IPS-18a (cell line): ENCODE results near the gene MAP3K2.

ENCODE experiments used
- H3K27ac ChIP-seq: one replicate; pipeline ENCODE4 v1.5.1; 2013; ENCODE audit warnings: low read length
- H3K27me3 ChIP-seq: one replicate; pipeline ENCODE4 v1.6.1; 2013; ENCODE audit warnings: mild to moderate bottlenecking, low read length; ENCODE audit not compliant: control insufficient read depth, insufficient read depth
- H3K36me3 ChIP-seq: one replicate; pipeline ENCODE4 v1.6.1; 2013; ENCODE audit warnings: low read depth, low read length; ENCODE audit not compliant: control insufficient read depth
- H3K4me1 ChIP-seq: one replicate; pipeline ENCODE4 v1.6.1; 2013; ENCODE audit warnings: low read depth, low read length; ENCODE audit not compliant: control insufficient read depth
- H3K4me3 ChIP-seq: one replicate; pipeline ENCODE4 v1.5.1; 2013; ENCODE audit warnings: low read length
- H3K9ac ChIP-seq: one replicate; pipeline ENCODE4 v1.6.1; 2013; ENCODE audit warnings: mild to moderate bottlenecking, low read length, moderate library complexity
- H3K9me3 ChIP-seq: one replicate; pipeline ENCODE4 v1.6.1; 2013; ENCODE audit warnings: low read depth, low read length; ENCODE audit not compliant: control insufficient read depth

MAP3K2 gene

DNA sequence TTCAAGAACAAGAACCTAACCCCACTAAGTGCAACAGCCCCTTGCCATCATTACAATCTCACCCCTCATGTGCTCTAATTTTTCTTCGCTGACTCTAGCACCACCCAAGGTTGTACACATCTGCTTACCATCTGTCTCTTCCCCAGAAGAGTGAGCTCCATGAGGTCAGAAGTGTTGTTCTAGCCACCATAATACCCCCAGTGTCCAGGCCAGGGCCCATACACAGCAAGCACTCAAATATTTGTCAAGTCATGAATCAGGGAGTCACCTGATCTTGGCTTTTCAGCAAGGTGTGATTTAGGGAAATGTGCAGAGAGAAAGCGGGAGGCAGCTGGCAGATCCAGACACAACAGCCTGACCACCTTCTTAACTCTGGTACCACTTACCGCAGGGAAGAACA lies 99.5 kb downstream of the MAP3K2 start:
- Histone ChIP-seq H3K9me3 (peaks cover 4% of the 10 kb centered on the region), H3K4me3 (no peak overlapping the region), H3K9ac (no peak overlapping the region), H3K4me1 (peaks cover 4% of the 10 kb centered on the region), H3K27me3 (no peaks in the 10 kb centered on the region), H3K36me3 (peaks cover 88% of the 10 kb centered on the region), H3K27ac (no peak overlapping the region)

- Histone ChIP-seq H3K27ac (no peak overlapping the region), H3K36me3 (peaks cover 87% of the 10 kb centered on the region), H3K27me3 (no peaks in the 10 kb centered on the region), H3K9me3 (peaks cover 6% of the 10 kb centered on the region), H3K9ac (no peak overlapping the region), H3K4me3 (no peak overlapping the region), H3K4me1 (no peaks in the 10 kb centered on the region)
Measured at GRCh38 chr2:127283275-127283674, 104.5 kb downstream of the MAP3K2 start.

DNA sequence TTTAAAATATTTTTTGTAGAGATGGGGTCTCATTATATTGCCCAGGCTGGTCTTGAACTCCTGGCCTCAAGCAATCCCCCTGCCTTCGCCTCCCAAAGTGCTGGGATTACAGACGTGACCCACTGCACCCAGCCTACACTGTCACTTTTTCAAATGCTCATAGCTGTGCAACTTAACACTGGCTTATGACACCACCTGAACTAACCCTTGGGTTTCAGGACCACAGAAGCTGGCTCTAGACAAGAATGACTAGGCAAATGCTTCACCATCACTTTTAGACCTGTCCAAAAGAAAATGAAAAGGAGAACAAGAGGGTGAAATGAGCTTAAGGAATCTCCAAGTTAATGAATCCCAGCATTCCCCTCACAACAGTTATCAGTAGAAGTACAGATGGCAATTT lies 107.1 kb downstream of the MAP3K2 start:
- no peak overlapping the region for H3K9ac ChIP-seq

DNA sequence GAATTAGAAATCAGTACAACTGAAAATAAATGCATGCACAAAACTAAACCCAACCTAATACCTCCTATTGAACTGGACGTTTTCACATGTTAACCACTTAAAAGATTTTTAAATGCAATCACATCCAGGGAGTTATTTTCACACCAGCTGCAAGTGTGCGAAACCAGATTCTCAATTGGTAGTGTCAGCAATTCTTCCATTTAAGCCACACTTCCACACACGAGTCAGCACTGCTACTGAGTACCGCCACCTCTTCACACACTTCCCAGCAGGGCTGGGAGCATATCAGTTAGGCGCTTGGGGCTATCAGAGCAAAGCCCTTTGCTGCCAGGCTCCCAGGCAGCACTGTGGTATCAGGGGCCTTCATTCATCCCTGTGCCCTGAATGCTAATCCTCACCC lies 108.0 kb downstream of the MAP3K2 start:
- Histone ChIP-seq H3K9me3 (peaks cover 6% of the 10 kb centered on the region), H3K4me3 (no peak overlapping the region), H3K27ac (no peak overlapping the region), H3K9ac (no peak overlapping the region), H3K4me1 (no peaks in the 10 kb centered on the region), H3K36me3 (peaks cover 86% of the 10 kb centered on the region), H3K27me3 (no peaks in the 10 kb centered on the region)

More for the DNA sequence above, 107.1 kb downstream of the MAP3K2 start:
- no peak overlapping the region for H3K27ac ChIP-seq
- no peak overlapping the region for H3K4me3 ChIP-seq
- peaks cover 85% of the 10 kb centered on the region for H3K36me3 ChIP-seq
- peaks cover 6% of the 10 kb centered on the region for H3K9me3 ChIP-seq
- H3K27me3 ChIP-seq = no peaks in the 10 kb centered on the region
- H3K4me1 ChIP-seq = no peaks in the 10 kb centered on the region

DNA sequence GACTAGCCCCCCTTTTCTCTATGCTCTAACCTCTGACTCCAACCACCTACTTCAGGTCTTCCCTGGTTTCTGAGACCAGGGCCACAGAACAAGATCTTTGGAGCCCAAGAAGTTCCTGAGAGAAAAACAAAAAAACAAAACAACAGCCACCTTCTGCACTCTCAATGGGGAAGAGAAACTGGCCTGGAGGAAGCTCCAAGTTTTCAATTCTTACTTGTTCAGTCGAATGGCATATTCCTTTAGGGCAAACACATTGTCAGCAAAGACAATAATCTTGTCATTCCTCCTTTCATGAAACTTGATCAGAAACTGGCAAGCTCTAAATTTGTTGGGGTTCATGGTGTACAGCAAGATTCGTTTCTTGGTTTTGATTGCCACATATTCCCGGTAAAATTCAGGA lies 108.8 kb downstream of the MAP3K2 start:
- H3K36me3 ChIP-seq = peaks cover 85% of the 10 kb centered on the region

DNA sequence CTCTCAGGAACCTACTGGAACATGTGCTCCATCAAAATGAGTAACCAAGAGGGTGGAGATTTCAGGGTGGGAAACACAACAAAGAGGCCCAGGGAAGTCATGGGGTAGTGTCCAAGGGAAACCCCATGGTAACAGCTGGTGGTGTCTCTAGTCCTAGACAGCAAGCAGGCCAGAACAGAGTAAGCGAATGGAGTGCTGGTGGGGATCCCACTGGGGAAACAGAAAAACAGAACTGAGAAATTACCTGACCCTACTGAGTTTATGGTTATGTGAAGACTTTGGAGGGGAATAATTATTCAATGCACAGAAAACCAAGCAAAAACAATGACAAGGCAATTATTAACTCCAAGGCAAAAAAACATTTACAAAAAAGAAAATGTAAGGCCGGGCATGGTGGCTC lies 110.7 kb downstream of the MAP3K2 start:
- H3K27me3 ChIP-seq = no peaks in the 10 kb centered on the region
- no peaks in the 10 kb centered on the region for H3K9me3 ChIP-seq
- no peak overlapping the region for H3K27ac ChIP-seq
- H3K4me3 ChIP-seq = no peak overlapping the region
- H3K36me3 ChIP-seq = peaks cover 81% of the 10 kb centered on the region
- H3K4me1 ChIP-seq = no peaks in the 10 kb centered on the region
- H3K9ac ChIP-seq = no peak overlapping the region

More for the DNA sequence above, 108.8 kb downstream of the MAP3K2 start:
- Histone ChIP-seq H3K27ac (no peak overlapping the region), H3K9me3 (peaks cover 6% of the 10 kb centered on the region), H3K4me1 (no peaks in the 10 kb centered on the region), H3K4me3 (no peak overlapping the region), H3K9ac (no peak overlapping the region), H3K27me3 (no peaks in the 10 kb centered on the region)

DNA sequence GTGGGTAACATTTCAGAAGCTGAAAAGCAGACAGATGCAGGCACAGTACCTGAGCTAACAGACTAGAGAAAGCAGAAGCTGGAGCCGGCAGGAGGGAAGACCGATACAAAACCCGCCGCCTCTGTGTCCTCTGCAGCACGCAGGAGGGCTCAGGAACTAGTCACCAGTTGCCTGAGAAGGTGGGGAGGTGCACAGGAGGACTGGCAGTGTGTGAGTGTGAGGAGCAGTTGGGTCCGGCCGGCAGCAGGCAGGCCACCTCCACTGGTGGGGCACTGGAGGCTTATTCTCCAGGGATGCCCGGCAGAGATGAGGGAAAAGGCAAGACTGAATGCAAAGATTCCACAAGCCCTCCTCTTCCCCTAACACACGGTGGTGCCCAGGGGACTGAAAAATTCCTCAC lies 112.0 kb downstream of the MAP3K2 start:
- Histone ChIP-seq H3K9ac (no peak overlapping the region), H3K4me3 (no peak overlapping the region), H3K9me3 (no peaks in the 10 kb centered on the region), H3K4me1 (no peaks in the 10 kb centered on the region), H3K27me3 (no peaks in the 10 kb centered on the region), H3K36me3 (peaks cover 84% of the 10 kb centered on the region), H3K27ac (no peak overlapping the region)

DNA sequence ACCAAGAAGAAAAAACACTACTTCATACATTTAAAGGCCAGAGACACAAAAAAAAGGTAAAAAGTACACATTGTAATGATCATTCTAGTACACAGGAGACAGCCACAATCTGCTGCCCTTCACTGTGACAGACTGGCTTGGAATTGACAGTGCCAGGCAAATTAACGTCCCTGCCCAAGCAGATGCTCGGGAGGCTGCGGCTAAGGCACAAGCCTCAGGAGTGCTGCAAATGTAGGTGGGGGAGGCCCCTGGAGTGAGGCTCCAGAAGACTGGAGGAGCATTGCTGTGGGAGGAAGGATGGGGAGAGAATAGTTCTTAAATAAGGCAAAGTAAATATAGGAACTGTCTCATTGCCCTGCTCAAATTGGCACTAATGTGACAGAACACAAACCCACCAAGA lies 112.4 kb downstream of the MAP3K2 start:
- Histone ChIP-seq H3K27ac (no peak overlapping the region), H3K4me3 (no peak overlapping the region), H3K27me3 (no peaks in the 10 kb centered on the region), H3K4me1 (no peaks in the 10 kb centered on the region), H3K36me3 (peaks cover 88% of the 10 kb centered on the region), H3K9me3 (no peaks in the 10 kb centered on the region), H3K9ac (no peak overlapping the region)

DNA sequence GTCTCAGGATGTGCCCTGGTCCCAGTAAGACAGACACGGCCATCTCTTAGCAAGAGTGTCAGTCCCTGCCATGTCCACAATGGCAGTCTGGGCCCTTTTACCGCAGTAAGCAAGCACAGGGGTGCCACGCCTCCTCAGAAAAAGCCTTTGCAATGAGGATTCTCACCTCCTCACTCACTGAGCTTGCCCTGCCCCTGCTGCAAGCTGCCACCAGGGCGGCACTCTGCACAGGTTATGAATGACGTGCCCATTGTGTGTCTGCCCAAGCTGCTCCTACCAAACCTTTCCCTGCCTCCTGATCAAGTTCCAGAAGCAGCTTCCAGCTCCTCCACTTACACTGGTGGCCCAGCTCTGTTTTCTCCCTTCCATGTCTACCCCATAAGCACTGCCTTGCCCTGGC lies 117.1 kb downstream of the MAP3K2 start:
- H3K27ac ChIP-seq = no peak overlapping the region
- no peak overlapping the region for H3K4me3 ChIP-seq
- H3K4me1 ChIP-seq = no peaks in the 10 kb centered on the region
- no peak overlapping the region for H3K9ac ChIP-seq
- peaks cover 75% of the 10 kb centered on the region for H3K36me3 ChIP-seq
- H3K9me3 ChIP-seq = peaks cover 2% of the 10 kb centered on the region
- no peaks in the 10 kb centered on the region for H3K27me3 ChIP-seq

- no peaks in the 10 kb centered on the region for H3K4me1 ChIP-seq
- H3K4me3 ChIP-seq = no peak overlapping the region
- H3K27ac ChIP-seq = no peak overlapping the region
- no peak overlapping the region for H3K9ac ChIP-seq
- H3K36me3 ChIP-seq = peaks cover 46% of the 10 kb centered on the region
- H3K9me3 ChIP-seq = no peaks in the 10 kb centered on the region
- no peaks in the 10 kb centered on the region for H3K27me3 ChIP-seq
Measured at GRCh38 chr2:127261804-127262406, 125.9 kb downstream of the MAP3K2 start.

GRCh38 chr2:127259355-127259754 lies 128.4 kb downstream of the MAP3K2 start:
- Histone ChIP-seq H3K27me3 (no peaks in the 10 kb centered on the region), H3K4me3 (no peak overlapping the region), H3K9me3 (no peaks in the 10 kb centered on the region), H3K36me3 (peaks cover 52% of the 10 kb centered on the region), H3K4me1 (no peaks in the 10 kb centered on the region), H3K9ac (no peak overlapping the region), H3K27ac (no peak overlapping the region)

DNA sequence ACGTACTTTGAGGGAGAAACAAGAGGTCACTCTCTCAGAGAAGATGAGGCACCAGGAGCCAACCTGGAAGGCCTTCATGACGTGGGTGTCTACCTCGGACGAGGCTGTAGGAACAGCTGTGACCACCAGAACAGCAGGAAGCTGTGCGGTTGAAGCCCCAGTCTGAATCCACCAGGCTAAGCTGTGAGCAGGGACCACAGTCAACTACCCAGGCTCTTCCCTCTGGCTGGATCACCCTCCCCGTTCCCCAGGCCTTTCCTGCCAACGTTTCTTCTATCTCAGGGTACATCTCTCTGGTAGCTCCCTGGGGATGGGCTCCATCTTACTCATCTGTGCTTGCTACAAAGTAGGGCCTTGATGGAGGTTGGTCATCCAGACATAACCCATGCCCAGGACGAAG lies 130.9 kb downstream of the MAP3K2 start:
- Histone ChIP-seq H3K36me3 (peaks cover 52% of the 10 kb centered on the region), H3K9me3 (no peaks in the 10 kb centered on the region), H3K27ac (no peak overlapping the region), H3K27me3 (no peaks in the 10 kb centered on the region), H3K9ac (no peak overlapping the region), H3K4me3 (no peak overlapping the region), H3K4me1 (no peaks in the 10 kb centered on the region)
